ENCODE results near the gene SEZ6L. TPM values are rescaled to one million over a fixed set of nuclear protein-coding genes. Genes with fewer than 3 reads are reported as not detected.

Gene SEZ6L
- total RNA-seq, 1 donor from 2014 or later = 8.6 TPM

DNA sequence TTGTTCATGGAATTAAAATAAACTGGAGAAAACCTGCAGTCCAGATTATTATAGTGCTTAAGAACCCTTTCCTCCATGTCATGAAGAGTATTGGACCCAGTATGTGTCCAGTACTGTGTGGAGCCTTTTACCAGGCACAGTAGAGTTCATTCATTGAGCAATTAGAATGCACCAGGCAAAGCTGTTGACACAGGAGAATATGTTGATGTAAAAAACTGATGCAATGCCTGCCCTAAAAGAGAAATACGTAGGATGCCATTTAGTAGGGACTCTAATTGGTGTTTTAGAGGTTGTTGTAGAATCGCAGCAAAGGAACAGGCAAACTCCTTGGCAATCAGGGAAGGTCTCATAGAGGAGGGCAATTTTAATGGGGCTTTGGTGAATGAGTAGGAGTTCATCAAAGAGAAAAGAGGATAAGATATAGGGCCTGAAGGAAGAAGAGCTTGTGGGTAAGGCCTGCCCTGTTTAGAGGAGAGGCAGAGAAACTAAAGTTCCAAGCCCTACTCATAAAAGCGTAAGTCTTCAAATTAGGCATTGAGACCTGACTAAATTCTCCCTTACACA, 126.4 kb downstream of the SEZ6L start:
- Mint-ChIP-seq H3K4me3 (no peak overlapping the region), H3K36me3 (no peaks in the 10 kb centered on the region), H3K27ac (no peak overlapping the region), H3K9me3 (no peaks in the 10 kb centered on the region), H3K27me3 (peaks cover 26% of the 10 kb centered on the region), H3K4me1 (ENCODE audit: unreplicated experiment) (no peaks in the 10 kb centered on the region)
- DNase-seq (ENCODE audit: extremely low spot score, unreplicated experiment) = no peak
- TF ChIP-seq, protein P1, sequence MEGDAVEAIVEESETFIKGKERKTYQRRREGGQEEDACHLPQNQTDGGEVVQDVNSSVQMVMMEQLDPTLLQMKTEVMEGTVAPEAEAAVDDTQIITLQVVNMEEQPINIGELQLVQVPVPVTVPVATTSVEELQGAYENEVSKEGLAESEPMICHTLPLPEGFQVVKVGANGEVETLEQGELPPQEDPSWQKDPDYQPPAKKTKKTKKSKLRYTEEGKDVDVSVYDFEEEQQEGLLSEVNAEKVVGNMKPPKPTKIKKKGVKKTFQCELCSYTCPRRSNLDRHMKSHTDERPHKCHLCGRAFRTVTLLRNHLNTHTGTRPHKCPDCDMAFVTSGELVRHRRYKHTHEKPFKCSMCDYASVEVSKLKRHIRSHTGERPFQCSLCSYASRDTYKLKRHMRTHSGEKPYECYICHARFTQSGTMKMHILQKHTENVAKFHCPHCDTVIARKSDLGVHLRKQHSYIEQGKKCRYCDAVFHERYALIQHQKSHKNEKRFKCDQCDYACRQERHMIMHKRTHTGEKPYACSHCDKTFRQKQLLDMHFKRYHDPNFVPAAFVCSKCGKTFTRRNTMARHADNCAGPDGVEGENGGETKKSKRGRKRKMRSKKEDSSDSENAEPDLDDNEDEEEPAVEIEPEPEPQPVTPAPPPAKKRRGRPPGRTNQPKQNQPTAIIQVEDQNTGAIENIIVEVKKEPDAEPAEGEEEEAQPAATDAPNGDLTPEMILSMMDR (conservative IDR thresholded peaks at IDR 0.05) = no peak

DNA sequence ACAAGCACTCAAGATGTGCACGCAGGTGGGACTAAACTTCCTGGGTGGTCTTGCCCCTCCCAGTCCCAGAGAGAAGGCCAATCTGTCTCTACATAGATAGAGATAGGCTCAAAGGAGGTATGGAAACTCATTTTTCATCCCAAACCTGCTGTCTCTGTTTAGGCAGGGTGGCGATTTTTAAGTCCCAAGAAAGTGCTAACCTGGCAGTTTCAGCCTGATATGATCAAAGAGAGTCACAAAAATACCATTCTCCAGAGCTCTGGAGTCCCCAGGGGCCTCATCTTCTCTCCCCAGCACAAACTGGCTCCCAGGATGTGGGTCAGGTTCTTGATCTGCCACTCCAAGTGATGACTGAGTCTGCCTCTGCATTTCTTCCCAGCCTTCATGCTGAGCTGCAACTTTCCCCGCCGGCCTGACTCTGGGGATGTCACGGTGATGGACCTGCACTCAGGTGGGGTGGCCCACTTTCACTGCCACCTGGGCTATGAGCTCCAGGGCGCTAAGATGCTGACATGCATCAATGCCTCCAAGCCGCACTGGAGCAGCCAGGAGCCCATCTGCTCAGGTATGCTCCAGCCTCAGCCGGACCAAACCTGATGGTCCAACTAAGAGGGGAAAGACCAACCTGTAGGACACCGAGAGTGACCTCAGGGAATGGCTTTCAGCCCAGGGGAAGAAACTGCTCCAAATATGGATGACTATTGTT, 129.5 kb downstream of the SEZ6L start:
- no peak overlapping the region for H3K4me3 Mint-ChIP-seq
- no peaks in the 10 kb centered on the region for H3K9me3 Mint-ChIP-seq
- TF ChIP-seq, protein P1 (conservative IDR thresholded peaks at IDR 0.05) = no peak
- no peak overlapping the region for H3K27ac Mint-ChIP-seq
- DNase-seq (ENCODE audit: extremely low spot score, unreplicated experiment) = no peak
- H3K36me3 Mint-ChIP-seq = no peaks in the 10 kb centered on the region
- peaks cover 42% of the 10 kb centered on the region for H3K27me3 Mint-ChIP-seq
- H3K4me1 Mint-ChIP-seq (ENCODE audit: unreplicated experiment) = no peaks in the 10 kb centered on the region

DNA sequence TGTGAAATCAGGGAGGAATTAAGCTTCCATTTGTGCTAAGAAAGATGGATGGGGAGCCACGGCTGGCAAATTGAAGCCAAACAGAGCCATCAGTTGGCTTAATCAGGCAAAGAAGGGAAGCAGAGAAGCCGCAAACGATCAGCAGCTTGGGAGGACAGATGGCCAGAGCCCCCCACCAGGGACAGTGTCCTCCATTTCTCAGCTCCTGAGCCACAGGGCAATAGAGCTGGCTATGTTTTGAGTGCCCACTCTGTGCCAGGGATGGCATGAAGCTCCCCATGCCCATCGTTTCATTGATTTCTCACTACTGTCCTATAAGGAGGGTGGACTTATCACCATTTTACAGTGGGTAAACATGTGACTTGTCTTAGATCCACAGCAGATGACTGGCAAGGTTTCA, 133.5 kb downstream of the SEZ6L start:
- no peaks in the 10 kb centered on the region for H3K4me1 Mint-ChIP-seq (ENCODE audit: unreplicated experiment)
- no peak overlapping the region for H3K27ac Mint-ChIP-seq
- H3K36me3 Mint-ChIP-seq = no peaks in the 10 kb centered on the region
- no peak overlapping the region for H3K4me3 Mint-ChIP-seq
- no peaks in the 10 kb centered on the region for H3K9me3 Mint-ChIP-seq
- H3K27me3 Mint-ChIP-seq = peaks cover 44% of the 10 kb centered on the region
- TF ChIP-seq, protein P1 (conservative IDR thresholded peaks at IDR 0.05) = no peak
- no peak for DNase-seq (ENCODE audit: extremely low spot score, unreplicated experiment)

DNA sequence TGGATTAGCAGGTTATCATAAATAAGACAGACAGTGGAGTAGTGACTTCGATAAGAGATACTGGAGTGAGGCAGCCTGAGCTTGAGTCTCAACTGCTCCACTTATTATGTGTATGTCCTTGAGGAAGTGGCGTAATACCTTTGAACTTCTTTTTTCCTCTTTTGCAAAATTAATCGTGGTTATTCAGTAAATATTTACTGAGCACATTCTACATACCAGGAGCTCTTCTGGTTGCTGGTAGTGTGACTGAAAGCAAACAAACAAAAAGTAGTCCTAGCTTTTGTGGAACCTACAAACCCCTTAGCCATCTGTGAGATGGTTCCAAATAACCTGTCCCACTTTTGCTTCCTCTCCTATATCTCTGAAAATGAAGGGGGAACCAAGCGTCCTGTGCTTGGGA, 134.2 kb downstream of the SEZ6L start:
- Mint-ChIP-seq H3K4me3 (no peak overlapping the region), H3K9me3 (no peaks in the 10 kb centered on the region), H3K27ac (no peak overlapping the region), H3K36me3 (no peaks in the 10 kb centered on the region), H3K27me3 (peaks cover 40% of the 10 kb centered on the region), H3K4me1 (ENCODE audit: unreplicated experiment) (no peaks in the 10 kb centered on the region)
- no peak for DNase-seq (ENCODE audit: extremely low spot score, unreplicated experiment)
- TF ChIP-seq, protein P1 (conservative IDR thresholded peaks at IDR 0.05) = no peak

DNA sequence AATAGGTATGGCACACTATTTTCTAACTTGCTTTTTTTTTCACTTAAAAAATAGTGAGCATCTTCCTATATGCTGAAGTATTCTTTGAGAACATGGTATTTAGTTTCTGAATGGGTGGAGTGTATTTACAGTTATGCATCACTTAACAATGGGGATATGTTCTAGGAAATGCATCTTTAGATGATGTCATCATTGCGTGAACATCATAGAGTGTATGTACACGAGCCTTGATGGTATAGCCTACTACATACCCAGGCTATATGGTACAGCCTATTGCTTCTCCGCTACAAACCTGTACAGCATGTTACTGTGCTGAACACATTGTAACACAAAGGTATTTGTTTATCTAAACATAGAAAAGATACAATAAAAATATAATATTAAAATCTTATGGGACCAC, 135.5 kb downstream of the SEZ6L start:
- TF ChIP-seq, protein P1 (conservative IDR thresholded peaks at IDR 0.05) = no peak
- Mint-ChIP-seq H3K27me3 (peaks cover 41% of the 10 kb centered on the region), H3K9me3 (no peaks in the 10 kb centered on the region), H3K4me1 (ENCODE audit: unreplicated experiment) (no peaks in the 10 kb centered on the region), H3K27ac (no peak overlapping the region), H3K4me3 (no peak overlapping the region), H3K36me3 (no peaks in the 10 kb centered on the region)
- no peak for DNase-seq (ENCODE audit: extremely low spot score, unreplicated experiment)

Data from type B pancreatic cell (in vitro differentiated cells).